Peyer's patch (tissue), 4 donors: ENCODE results near the gene GRIN3B. TPM values are rescaled to one million over a fixed set of nuclear protein-coding genes. Genes with fewer than 3 reads are reported as not detected.

ENCODE experiments used
- DNase-seq, 3 donors: peaks; one replicate each; pipeline ENCODE4 v3.0.0-alpha.2; 2017 to 2019
- H3K27ac ChIP-seq, 4 donors: fragments of 200-600 bp; sonication (generic); one replicate each; pipeline ENCODE4 v1.5.1; 2016 to 2019
- H3K27me3 ChIP-seq, 2 donors: fragments of 200-600 bp; sonication (generic); one replicate each; pipeline ENCODE4 v1.5.1; 2019
- H3K36me3 ChIP-seq, 3 donors: fragments of 200-600 bp; sonication (generic); one replicate each; pipeline ENCODE4 v1.5.1; 2016 to 2019
- H3K4me1 ChIP-seq, 4 donors: fragments of 200-600 bp; sonication (generic); one replicate each; pipeline ENCODE4 v1.5.1; 2016 to 2019
- H3K4me3 ChIP-seq, 4 donors: fragments of 200-600 bp; sonication (generic); 1 replicate in 3 of 4; 2 replicates in 1 of 4; pipeline ENCODE4 v1.5.1; 2016 to 2019; ENCODE audit warnings: mild to moderate bottlenecking in 1 of 4
- H3K9me3 ChIP-seq, 4 donors: fragments of 200-600 bp; sonication (generic); one replicate each; pipeline ENCODE4 v1.5.1; 2016 to 2019; ENCODE audit warnings: mild to moderate bottlenecking in 1 of 4
- POLR2A ChIP-seq, 2 donors: fragments of 450-650 bp; IDR thresholded peaks; one replicate each; pipeline ENCODE4 v1.5.1; 2017; ENCODE audit warnings: antibody characterized with exemption in 2 of 2, mild to moderate bottlenecking in 2 of 2, moderate library complexity in 2 of 2
- total RNA-seq, 4 donors: library from RNA; depleted of rRNA; stranded (reverse); fragments of >200 nt; gene quantifications; one replicate each; pipeline ENCODE4 v1.1.0, GENCODE V29; 2016
- TF ChIP-seq, protein P1 (sequence below), 6 experiments: fragments of 450-650 bp in 4 of 6; fragments of 200-600 bp in 2 of 6; sonication (generic) in 1 of 6; IDR thresholded peaks; one replicate each; pipeline ENCODE4 v1.5.1; 2017 to 2019; ENCODE audit warnings: antibody characterized with exemption in 6 of 6, mild to moderate bottlenecking in 3 of 6, moderate library complexity in 1 of 6

GRIN3B gene
- total RNA-seq, 4 donors from 2014 or later = not detected

DNA sequence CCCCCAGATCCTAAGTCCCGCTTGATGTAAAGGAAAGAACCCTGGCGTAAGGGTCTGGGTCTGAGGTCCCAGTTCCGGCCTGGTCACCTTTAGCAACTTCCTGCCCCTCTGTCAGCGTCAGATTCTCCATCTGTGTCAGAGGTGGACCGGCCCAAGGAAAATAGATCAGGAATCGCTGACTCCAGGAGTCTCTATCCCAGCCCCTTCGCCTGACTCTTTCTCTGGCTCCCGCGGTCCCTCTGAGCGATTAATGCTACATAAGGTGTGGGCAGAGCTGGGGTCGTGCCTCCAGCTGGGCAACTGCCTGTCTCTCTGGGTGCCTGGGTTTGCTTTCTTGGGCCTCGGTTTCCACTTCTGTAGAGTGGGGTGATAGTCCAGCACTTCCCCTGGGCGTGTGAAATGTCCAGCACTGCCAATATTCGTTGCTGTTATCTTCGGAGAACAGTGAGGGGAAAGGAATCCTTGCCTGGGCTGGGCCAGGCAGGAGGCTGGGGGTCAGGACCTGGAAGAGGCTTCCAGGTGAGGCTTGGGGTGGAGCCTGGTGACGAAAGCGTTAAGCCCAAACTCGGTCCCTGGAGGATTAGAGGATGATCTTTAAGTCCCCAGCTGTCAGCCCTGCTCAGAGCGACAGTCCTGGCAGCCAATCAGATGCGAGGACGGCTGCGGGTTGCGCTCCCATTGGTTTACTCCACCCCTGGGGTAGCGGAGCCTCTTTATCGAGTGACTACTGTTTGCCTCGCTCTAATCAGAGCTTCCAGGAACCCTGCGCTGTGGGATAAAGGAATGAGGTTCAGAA lies 40.5 kb downstream of the GRIN3B start:
- H3K4me1 ChIP-seq = peaks cover 3 to 46% (median 21%) of the 10 kb centered on the region in 4 donors

DNA sequence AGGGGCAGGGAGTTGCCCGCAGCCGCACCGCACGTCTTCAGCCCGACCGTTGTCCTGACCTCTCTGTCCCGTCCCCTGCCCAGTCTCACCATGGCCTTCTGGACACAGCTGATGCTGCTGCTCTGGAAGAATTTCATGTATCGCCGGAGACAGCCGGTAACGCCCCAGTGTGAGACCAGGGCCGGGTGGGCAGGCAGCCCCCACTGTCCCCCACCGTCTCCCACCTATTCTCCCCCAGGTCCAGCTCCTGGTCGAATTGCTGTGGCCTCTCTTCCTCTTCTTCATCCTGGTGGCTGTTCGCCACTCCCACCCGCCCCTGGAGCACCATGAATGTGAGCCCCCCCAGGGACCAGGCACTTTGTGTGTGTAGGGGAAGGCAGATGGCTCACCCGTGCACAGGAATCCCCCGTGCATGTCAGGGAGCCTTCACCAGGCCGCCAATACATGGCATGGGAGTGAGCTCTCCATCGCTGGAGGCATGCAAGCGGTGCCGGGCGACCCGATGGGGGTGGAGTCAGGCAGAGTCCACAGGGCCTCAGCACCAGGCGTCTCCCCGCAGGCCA lies 41.1 kb downstream of the GRIN3B start:
- TF ChIP-seq, protein P1, sequence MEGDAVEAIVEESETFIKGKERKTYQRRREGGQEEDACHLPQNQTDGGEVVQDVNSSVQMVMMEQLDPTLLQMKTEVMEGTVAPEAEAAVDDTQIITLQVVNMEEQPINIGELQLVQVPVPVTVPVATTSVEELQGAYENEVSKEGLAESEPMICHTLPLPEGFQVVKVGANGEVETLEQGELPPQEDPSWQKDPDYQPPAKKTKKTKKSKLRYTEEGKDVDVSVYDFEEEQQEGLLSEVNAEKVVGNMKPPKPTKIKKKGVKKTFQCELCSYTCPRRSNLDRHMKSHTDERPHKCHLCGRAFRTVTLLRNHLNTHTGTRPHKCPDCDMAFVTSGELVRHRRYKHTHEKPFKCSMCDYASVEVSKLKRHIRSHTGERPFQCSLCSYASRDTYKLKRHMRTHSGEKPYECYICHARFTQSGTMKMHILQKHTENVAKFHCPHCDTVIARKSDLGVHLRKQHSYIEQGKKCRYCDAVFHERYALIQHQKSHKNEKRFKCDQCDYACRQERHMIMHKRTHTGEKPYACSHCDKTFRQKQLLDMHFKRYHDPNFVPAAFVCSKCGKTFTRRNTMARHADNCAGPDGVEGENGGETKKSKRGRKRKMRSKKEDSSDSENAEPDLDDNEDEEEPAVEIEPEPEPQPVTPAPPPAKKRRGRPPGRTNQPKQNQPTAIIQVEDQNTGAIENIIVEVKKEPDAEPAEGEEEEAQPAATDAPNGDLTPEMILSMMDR (IDR thresholded peaks at IDR 0.05) = no peak
- Histone ChIP-seq H3K4me3 (peak overlapping the region; percentile 47 to 67 (median 60)), H3K36me3 (peaks cover 0 to 3% (median 0%) of the 10 kb centered on the region in 3 donors), H3K9me3 (no peaks in the 10 kb centered on the region), H3K27me3 (no peaks in the 10 kb centered on the region), H3K27ac (peak overlapping the region in 3 of 4 donors; percentile 57 to 88 (median 69)), H3K4me1 (peaks cover 3 to 46% (median 21%) of the 10 kb centered on the region in 4 donors)
- DNase-seq = no peak

More for the DNA sequence above, 40.5 kb downstream of the GRIN3B start:
- Histone ChIP-seq H3K27ac (peak overlapping the region; percentile 42 to 88 (median 63)), H3K36me3 (peaks cover 0 to 9% (median 0%) of the 10 kb centered on the region in 3 donors), H3K27me3 (no peaks in the 10 kb centered on the region), H3K4me3 (peak overlapping the region; percentile 47 to 67 (median 60)), H3K9me3 (no peaks in the 10 kb centered on the region)
- TF ChIP-seq, protein P1 (IDR thresholded peaks at IDR 0.05) = no peak
- TF ChIP-seq POLR2A (IDR thresholded peaks at IDR 0.05) = no peak
- DNase-seq = peak; percentile 91 to 97 (median 94)

DNA sequence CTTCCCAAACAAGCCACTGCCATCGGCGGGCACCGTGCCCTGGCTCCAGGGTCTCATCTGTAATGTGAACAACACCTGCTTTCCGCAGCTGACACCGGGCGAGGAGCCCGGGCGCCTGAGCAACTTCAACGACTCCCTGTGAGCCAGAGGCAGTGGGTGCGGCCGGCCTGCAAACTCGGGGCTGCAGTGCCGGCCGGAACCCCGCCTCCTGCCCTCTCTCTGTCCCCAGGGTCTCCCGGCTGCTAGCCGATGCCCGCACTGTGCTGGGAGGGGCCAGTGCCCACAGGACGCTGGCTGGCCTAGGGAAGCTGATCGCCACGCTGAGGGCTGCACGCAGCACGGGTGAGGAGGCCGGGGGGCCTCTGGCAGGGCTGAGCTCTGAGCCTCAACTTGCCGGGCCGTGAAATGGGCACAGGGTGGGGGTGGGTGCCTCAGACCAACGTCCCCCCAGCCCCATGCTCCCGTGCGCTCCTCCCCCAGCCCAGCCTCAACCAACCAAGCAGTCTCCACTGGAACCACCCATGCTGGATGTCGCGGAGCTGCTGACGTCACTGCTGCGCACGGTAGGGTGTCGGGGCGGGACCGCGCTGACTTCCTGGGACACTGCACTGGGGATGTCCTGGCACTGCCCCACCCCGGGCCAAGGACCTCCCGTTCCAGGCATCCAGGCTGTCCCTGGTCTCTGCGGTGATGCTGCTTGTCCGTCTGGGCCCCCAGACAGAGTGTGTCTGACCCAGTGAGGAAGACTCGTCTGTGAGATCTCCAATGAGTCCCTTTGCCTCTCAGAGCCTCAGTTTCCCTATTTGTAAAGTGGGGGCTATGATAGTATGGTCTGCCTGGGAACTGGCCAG lies 41.8 kb downstream of the GRIN3B start:
- peaks cover 0 to 3% (median 0%) of the 10 kb centered on the region in 3 donors for H3K36me3 ChIP-seq
- peaks cover 3 to 46% (median 24%) of the 10 kb centered on the region in 4 donors for H3K4me1 ChIP-seq
- DNase-seq = peak in 2 of 3 donors; percentile 90
- H3K27me3 ChIP-seq = no peaks in the 10 kb centered on the region
- peak in 1 of 2 donors; percentile 56 for TF ChIP-seq POLR2A (IDR thresholded peaks at IDR 0.05)
- TF ChIP-seq, protein P1 (IDR thresholded peaks at IDR 0.05) = no peak
- peak overlapping the region in 3 of 4 donors; percentile 41 to 62 (median 58) for H3K4me3 ChIP-seq
- H3K9me3 ChIP-seq = no peaks in the 10 kb centered on the region
- H3K27ac ChIP-seq = peak overlapping the region in 2 of 4 donors; percentile 57 to 69

DNA sequence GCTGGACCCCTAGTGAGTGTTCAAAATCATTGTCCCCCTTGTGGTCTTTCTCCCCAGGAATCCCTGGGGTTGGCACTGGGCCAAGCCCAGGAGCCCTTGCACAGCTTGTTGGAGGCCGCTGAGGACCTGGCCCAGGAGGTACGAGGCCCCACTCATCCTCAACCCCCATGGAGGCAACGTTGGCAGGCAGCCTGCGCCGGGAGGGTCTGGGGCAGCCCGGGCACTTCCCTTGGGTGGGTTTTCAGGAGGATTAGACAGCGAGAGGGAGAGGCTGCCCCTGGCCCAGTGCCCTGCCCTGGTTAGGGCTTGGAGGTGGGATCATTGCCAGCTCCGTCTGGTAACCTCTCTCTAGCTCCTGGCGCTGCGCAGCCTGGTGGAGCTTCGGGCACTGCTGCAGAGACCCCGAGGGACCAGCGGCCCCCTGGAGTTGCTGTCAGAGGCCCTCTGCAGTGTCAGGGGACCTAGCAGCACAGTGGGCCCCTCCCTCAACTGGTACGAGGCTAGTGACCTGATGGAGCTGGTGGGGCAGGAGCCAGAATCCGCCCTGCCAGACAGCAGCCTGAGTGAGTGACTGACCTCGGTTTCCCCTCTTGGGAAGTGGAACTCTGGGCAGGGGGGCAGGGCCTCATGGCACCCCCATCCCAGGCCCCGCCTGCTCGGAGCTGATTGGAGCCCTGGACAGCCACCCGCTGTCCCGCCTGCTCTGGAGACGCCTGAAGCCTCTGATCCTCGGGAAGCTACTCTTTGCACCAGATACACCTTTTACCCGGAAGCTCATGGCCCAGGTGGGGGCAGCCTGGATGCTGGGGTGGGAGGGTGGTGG lies 42.7 kb downstream of the GRIN3B start:
- Histone ChIP-seq H3K36me3 (peaks cover 0 to 5% (median 0%) of the 10 kb centered on the region in 3 donors), H3K4me1 (peaks cover 3 to 46% (median 22%) of the 10 kb centered on the region in 4 donors), H3K4me3 (peak overlapping the region in 2 of 4 donors; percentile 41 to 58), H3K27ac (peak overlapping the region in 2 of 4 donors; percentile 57 to 69), H3K27me3 (no peaks in the 10 kb centered on the region), H3K9me3 (no peaks in the 10 kb centered on the region)
- DNase-seq = peak in 1 of 3 donors; percentile 54
- TF ChIP-seq POLR2A (IDR thresholded peaks at IDR 0.05) = no peak
- TF ChIP-seq, protein P1 (IDR thresholded peaks at IDR 0.05) = peak in 1 of 6 experiments; percentile 5
